Esophagus (tissue), 2 donors: Measurements from ENCODE around the gene ANKIB1. TPM values are rescaled to one million over a fixed set of nuclear protein-coding genes. Genes with fewer than 3 reads are reported as not detected.

Source experiments
- H3K27ac ChIP-seq, 2 donors: one replicate each; pipeline ENCODE4 v1.5.1; 2013; ENCODE audit warnings: low read depth in 2 of 2, mild to moderate bottlenecking in 2 of 2, inconsistent platforms in 1 of 2, low read length in 1 of 2, moderate library complexity in 1 of 2
- H3K27me3 ChIP-seq, 2 donors: one replicate each; pipeline ENCODE4 v1.6.1; 2013; ENCODE audit warnings: low read length in 2 of 2, control low read depth in 1 of 2, mild to moderate bottlenecking in 1 of 2; ENCODE audit not compliant: insufficient read depth in 2 of 2, control insufficient read depth in 1 of 2
- H3K36me3 ChIP-seq, 2 donors: one replicate each; pipeline ENCODE4 v1.6.1; 2013; ENCODE audit warnings: low read length in 1 of 2; ENCODE audit not compliant: control insufficient read depth in 2 of 2, insufficient read depth in 2 of 2
- H3K4me1 ChIP-seq, 2 donors: one replicate each; pipeline ENCODE4 v1.6.1; 2013; ENCODE audit warnings: low read length in 1 of 2; ENCODE audit not compliant: control insufficient read depth in 2 of 2, insufficient read depth in 2 of 2
- H3K4me3 ChIP-seq, 2 donors: one replicate each; pipeline ENCODE4 v1.5.1; 2013; ENCODE audit warnings: low read length in 2 of 2, mild to moderate bottlenecking in 2 of 2, low read depth in 1 of 2, moderate library complexity in 1 of 2
- H3K9me3 ChIP-seq, 2 donors: one replicate each; pipeline ENCODE4 v1.6.1; 2013; ENCODE audit warnings: mild to moderate bottlenecking in 2 of 2, low read depth in 1 of 2, low read length in 1 of 2, moderate library complexity in 1 of 2; ENCODE audit not compliant: control insufficient read depth in 2 of 2, insufficient read depth in 1 of 2
- WGBS, 2 donors: extraction: QIAGEN DNeasy Blood & Tissue Kit; methylation state at CpG; one replicate each; pipeline ENCODE4 v1.1.7; 2013; 5-methylcytosine and 5-hydroxymethylcytosine counted together
- polyA plus RNA-seq, 2 donors: library from polyadenylated mRNA; stranded (reverse); fragments of 200-250 nt; gene quantifications; one replicate each; pipeline ENCODE4 v1.2.3, GENCODE V29; 2013
- donor health status: healthy with polysubstance abuse.
- donor health status: Bipolar disorder and iron deficiency.

ANKIB1 gene
- polyA plus RNA-seq, 2 donors, result 7.1 to 8.7 TPM

DNA sequence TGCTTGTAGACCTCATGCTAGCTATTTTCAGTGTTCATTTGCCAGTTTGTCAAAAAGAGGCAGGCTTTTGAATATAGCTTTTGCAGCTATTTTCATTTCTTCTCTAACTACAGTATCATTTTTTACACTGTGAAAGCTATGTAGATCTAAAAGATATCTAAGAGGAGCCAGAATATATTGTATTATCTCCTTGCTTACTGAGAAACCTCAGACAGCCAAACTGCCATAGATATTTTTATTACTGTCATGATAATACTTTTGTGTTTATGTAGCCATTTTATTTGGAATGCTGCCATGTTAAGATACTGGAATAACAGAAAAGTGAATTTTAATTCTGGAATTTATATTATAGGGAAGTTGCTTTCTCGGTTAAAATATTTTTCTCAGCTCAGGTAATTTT lies 37.2 kb downstream of the ANKIB1 start:
- no peak overlapping the region for H3K4me3 ChIP-seq
- no peaks in the 10 kb centered on the region for H3K36me3 ChIP-seq
- no peaks in the 10 kb centered on the region for H3K27me3 ChIP-seq
- 77 to 91% methylated on average over 1 of the region's 1 CpG for WGBS, 2 donors
- H3K27ac ChIP-seq, result no peak overlapping the region
- H3K4me1 ChIP-seq, result peaks cover 0 to 4% of the 10 kb centered on the region in 2 donors
- no peaks in the 10 kb centered on the region for H3K9me3 ChIP-seq

DNA sequence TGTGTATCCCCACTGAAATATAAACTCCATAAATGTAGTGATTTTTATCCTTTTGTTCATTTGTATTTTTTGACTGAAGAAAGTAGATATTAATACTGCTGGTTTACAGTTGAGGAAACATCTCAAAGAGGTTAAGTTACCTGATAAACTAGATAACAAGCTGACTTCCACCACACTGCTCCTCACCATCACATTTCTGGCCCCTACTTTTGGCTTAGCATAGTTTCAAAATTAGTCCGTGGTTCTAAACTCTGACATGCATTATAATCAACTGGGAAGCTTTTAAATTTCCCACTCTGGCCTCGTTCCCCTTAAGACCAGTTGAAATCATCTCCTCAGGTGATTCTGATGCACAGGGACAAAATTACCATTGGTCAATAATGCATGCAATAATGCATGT lies 43.5 kb downstream of the ANKIB1 start:
- Histone ChIP-seq H3K27ac (no peak overlapping the region), H3K27me3 (no peaks in the 10 kb centered on the region), H3K9me3 (no peaks in the 10 kb centered on the region), H3K4me1 (no peaks in the 10 kb centered on the region), H3K36me3 (no peaks in the 10 kb centered on the region), H3K4me3 (no peak overlapping the region)
- WGBS, 2 donors, result 87 to 91% methylated on average over 2 of the region's 2 CpGs

DNA sequence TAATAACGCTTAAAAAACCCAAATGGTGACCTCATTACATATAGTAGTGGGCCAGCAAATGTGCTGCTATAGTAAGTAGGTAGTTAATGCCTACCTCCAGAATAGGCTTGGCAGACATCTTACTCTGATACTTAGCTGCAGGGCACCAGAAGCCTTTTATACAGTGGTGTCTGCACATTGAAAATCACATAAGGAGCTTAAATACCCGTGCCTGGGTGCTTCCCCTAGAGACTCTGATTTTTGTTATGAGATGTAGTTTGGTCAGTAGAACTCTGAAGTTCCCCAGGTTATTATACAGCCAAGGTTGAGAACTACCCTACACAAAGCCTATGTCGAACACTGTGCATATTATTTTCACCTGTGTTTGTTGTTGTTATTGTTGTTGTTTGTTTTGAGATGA lies 47.2 kb downstream of the ANKIB1 start:
- no peak overlapping the region for H3K27ac ChIP-seq
- no peak overlapping the region for H3K4me3 ChIP-seq
- H3K4me1 ChIP-seq, result no peaks in the 10 kb centered on the region
- WGBS, 2 donors, result 75 to 77% methylated on average over 3 of the region's 3 CpGs
- H3K36me3 ChIP-seq, result no peaks in the 10 kb centered on the region
- H3K9me3 ChIP-seq, result no peaks in the 10 kb centered on the region
- H3K27me3 ChIP-seq, result no peaks in the 10 kb centered on the region

DNA sequence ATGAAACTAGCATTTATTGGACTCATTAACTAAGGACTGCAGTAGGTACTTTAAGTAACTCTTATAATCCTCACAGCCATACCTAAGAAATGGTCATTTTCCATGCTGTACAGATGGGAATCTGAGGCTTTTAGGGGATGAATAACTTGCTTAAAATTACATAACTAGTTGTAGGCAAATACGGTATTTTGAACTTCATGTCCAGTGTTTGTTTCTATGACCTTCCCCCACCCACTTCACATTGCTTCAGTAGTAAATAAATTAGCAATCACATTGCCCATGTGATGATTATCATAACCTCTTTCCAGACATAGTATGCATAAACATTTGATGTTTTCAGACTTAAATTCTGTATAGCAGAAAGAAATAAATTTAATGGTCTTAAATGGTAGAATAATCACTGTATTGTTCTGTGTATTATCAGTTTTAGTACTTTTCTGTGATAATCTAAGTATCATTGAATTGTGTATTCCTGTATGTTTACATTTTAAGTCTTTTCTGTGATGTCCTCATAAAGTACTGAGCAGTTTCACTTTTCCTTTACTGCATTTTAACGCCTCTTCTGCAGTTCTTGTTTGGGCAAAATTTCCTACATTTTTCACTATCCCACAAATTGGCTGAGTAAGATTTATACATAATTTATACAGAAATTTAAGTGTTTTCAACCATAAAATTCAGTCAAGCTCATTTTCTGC lies 48.3 kb downstream of the ANKIB1 start:
- 54 to 57% methylated on average over 2 of the region's 2 CpGs for WGBS, 2 donors
- Histone ChIP-seq H3K4me3 (no peak overlapping the region), H3K27ac (no peak overlapping the region), H3K36me3 (no peaks in the 10 kb centered on the region), H3K4me1 (no peaks in the 10 kb centered on the region), H3K27me3 (no peaks in the 10 kb centered on the region), H3K9me3 (no peaks in the 10 kb centered on the region)

DNA sequence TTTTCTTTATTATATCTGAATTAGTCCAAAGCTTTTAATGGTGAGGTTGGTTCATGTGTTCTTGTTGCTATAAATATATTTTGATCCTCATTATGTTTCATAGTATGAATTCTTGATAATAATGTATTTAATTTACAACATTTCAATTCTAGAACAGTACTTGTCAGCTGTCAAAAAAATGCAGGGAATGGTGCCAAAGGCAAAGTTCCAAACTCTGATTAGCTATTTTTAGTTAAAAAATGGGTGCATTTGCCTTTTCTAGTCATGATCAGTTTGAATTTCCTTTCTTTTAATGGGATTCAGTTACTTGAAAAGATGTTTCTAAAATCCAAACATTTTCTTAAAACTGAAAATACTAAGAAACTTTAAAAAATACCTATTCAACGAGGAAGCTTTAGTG lies 49.6 kb downstream of the ANKIB1 start:
- Histone ChIP-seq H3K36me3 (no peaks in the 10 kb centered on the region), H3K4me1 (no peaks in the 10 kb centered on the region), H3K4me3 (no peak overlapping the region), H3K27me3 (no peaks in the 10 kb centered on the region), H3K9me3 (no peaks in the 10 kb centered on the region), H3K27ac (no peak overlapping the region)
- WGBS, 2 donors, result 72 to 74% methylated on average over 1 of the region's 1 CpG

DNA sequence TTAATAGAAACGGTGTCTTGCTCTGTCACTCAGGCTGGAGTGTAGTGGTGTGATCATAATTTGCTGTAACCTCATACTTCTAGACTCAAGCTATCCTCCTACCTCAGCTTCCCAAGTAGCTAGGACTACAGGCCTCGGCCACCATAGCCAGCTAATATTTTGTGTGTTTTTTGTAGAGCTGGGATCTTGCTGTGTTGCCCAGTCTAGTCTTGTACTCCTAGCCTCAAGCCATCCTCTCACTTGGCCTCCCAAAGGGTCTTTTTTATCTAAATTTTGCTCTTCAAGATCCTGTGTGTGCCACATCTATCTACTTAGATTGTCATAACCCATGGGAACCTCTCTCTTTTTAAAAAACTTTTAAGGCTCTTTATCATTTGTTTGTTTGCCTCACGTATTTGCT lies 50.5 kb downstream of the ANKIB1 start:
- H3K27ac ChIP-seq, result no peak overlapping the region
- WGBS, 2 donors, result 89 to 95% methylated on average over 3 of the region's 3 CpGs
- H3K4me3 ChIP-seq, result no peak overlapping the region
- no peaks in the 10 kb centered on the region for H3K36me3 ChIP-seq
- H3K27me3 ChIP-seq, result no peaks in the 10 kb centered on the region
- H3K4me1 ChIP-seq, result no peaks in the 10 kb centered on the region
- no peaks in the 10 kb centered on the region for H3K9me3 ChIP-seq

DNA sequence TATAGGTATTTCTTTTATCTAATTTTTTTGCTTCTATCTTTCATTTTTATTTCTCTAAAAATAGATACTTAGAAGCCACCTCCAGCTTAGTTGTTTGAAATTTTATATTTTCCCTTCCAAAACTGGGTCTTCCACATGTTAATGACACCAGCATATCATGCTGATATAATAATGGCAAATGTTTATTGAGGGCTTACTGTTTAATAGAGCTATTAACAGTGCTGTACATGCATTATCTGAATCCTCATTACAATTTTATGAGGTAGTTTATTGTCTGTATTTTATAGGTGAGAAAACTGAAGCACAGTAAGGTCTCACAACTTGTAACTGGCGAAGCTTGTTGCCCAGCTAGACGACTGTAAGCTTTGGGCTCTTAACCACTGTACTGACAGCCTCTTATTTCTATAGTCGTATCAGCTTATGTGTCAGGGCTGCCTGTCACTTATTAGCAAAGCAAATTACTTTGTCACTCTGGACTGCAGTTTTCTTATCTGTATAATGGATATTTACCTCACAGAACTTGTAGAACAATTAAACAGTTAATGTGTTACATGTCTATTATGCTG lies 51.2 kb downstream of the ANKIB1 start:
- no peaks in the 10 kb centered on the region for H3K36me3 ChIP-seq

DNA sequence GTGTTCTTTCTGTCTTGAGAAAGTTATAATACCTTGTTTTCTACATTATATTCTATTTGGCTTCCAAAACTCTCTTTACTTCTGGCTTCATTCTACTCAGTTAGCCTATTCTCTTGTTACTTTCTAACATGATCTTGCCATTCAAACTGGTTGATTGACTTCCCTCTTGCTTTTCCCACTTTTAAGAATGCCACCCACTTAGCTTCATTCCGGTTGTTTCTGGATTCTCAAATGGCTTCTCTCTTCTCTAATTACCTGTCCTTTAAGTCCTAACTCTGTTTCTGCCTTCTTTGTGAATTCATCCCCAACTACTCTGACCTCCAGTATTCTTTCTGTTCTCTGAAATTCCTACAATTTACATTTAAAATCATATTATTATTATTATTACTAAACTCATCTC lies 52.0 kb downstream of the ANKIB1 start:
- Histone ChIP-seq H3K27me3 (no peaks in the 10 kb centered on the region), H3K4me1 (no peaks in the 10 kb centered on the region), H3K36me3 (no peaks in the 10 kb centered on the region), H3K27ac (no peak overlapping the region), H3K9me3 (no peaks in the 10 kb centered on the region), H3K4me3 (no peak overlapping the region)
- WGBS, 2 donors, result 76 to 91% methylated on average over 1 of the region's 1 CpG

More for the DNA sequence above, 51.2 kb downstream of the ANKIB1 start:
- H3K4me1 ChIP-seq, result no peaks in the 10 kb centered on the region
- H3K4me3 ChIP-seq, result no peak overlapping the region
- H3K27ac ChIP-seq, result no peak overlapping the region
- no peaks in the 10 kb centered on the region for H3K27me3 ChIP-seq
- 81 to 88% methylated on average over 3 of the region's 3 CpGs for WGBS, 2 donors
- H3K9me3 ChIP-seq, result no peaks in the 10 kb centered on the region

DNA sequence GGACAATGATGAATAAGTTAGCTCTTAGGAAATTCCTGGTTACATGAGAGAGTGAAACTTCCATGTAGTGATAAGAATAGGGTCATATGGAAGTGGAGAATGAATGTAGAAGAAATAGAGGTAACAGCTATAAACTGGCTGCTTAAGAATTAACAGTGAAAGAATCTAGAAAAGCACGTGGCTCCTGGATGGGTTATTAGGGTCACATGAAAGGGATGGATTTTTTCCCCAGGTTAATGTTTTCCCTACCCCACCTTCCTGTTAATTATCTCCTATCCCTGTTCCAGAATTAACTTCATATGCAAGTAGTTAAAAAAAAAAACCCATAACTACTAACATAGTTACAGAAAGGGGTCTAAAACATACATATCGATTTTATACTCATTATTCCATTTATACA lies 58.0 kb downstream of the ANKIB1 start:
- Histone ChIP-seq H3K4me1 (no peaks in the 10 kb centered on the region), H3K27me3 (no peaks in the 10 kb centered on the region), H3K27ac (no peak overlapping the region), H3K9me3 (no peaks in the 10 kb centered on the region), H3K36me3 (peaks cover 0 to 2% of the 10 kb centered on the region in 2 donors), H3K4me3 (no peak overlapping the region)
- WGBS, 2 donors, result 92% methylated on average over 2 of the region's 2 CpGs

DNA sequence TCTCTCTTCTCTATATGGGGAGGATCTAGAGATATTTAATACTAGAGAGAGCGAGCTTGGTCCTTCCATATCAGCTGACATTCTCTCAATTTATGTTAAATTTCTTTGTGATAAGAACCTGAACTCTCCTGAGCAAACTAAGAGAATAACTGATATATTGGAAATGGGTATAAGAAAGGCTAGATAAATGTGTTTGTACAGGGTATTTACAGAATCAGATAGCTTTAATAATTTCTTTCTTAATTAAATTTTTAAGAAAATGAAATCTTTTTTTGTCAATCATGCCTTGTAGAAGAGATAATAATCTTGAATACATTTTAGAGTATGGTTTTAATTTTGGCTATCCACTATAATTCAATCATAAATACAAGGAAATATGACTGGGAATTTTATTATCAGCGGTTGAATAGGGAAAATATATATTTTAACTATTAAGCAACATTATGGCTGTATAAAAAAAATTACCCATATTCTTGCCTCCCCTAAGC lies 58.7 kb downstream of the ANKIB1 start:
- WGBS, 2 donors, result 95 to 97% methylated on average over 2 of the region's 2 CpGs
- H3K4me3 ChIP-seq, result no peak overlapping the region
- H3K27ac ChIP-seq, result no peak overlapping the region
- no peaks in the 10 kb centered on the region for H3K27me3 ChIP-seq
- H3K9me3 ChIP-seq, result no peaks in the 10 kb centered on the region
- no peaks in the 10 kb centered on the region for H3K4me1 ChIP-seq
- peaks cover 0 to 2% of the 10 kb centered on the region in 2 donors for H3K36me3 ChIP-seq
